Neural progenitor cell (in vitro differentiated cells): ENCODE data around the gene MVK.

ENCODE experiments used
- EZH2 ChIP-seq: fragments of 200-600 bp; sonication (generic); IDR thresholded peaks from 2 replicates; pipeline ENCODE4 v1.6.1; 2017; ENCODE audit warnings: antibody characterized with exemption, mild to moderate bottlenecking, moderate library complexity
- TF ChIP-seq, protein P1 (sequence below): fragments of 200-600 bp; sonication (generic); IDR thresholded peaks from 2 replicates; pipeline ENCODE4 v1.5.1; 2017; ENCODE audit warnings: antibody characterized with exemption, mild to moderate bottlenecking

DNA sequence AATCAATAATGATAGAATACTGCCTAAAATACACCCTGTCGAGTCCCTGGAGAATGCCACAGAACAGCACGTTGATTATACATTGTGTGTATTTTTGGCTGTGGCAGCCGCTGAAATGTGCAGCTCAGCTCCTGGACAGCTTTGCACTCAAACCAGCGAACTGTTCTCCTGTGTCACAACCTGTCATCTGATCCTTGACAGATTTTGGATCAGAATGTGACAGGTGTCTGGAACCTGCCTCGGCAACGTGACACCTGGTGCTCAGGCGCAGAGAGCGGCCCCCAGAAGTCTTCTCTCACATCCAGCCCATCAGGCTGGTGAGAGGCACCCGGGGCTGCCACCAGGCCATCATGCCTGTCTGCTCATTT, 19.3 kb downstream of the MVK start:
- no peak for TF ChIP-seq EZH2
- TF ChIP-seq, protein P1, sequence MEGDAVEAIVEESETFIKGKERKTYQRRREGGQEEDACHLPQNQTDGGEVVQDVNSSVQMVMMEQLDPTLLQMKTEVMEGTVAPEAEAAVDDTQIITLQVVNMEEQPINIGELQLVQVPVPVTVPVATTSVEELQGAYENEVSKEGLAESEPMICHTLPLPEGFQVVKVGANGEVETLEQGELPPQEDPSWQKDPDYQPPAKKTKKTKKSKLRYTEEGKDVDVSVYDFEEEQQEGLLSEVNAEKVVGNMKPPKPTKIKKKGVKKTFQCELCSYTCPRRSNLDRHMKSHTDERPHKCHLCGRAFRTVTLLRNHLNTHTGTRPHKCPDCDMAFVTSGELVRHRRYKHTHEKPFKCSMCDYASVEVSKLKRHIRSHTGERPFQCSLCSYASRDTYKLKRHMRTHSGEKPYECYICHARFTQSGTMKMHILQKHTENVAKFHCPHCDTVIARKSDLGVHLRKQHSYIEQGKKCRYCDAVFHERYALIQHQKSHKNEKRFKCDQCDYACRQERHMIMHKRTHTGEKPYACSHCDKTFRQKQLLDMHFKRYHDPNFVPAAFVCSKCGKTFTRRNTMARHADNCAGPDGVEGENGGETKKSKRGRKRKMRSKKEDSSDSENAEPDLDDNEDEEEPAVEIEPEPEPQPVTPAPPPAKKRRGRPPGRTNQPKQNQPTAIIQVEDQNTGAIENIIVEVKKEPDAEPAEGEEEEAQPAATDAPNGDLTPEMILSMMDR = no peak
